Aorta (tissue), 5 donors: Measurements from ENCODE around the gene ZNF226. TPM values are rescaled to one million over a fixed set of nuclear protein-coding genes. Genes with fewer than 3 reads are reported as not detected.
A peak's percentile ranks its signal among the peaks of the same experiment; 100 is the strongest.
"Not testable (repeated sequence)": the region's sequence is repeated elsewhere in the genome, so short reads cannot be mapped to it uniquely, and the experiment has no call there.

Source experiments
- ATAC-seq: fragments of 200-7000 bp; cut with Tn5 transposase; one replicate; pipeline ENCODE4 v1.9.1; 2022; ENCODE audit warnings: moderate library complexity; ENCODE audit not compliant: low FRiP score
- DNase-seq, 2 donors: peaks; one replicate each; pipeline ENCODE4 v3.0.0-alpha.2; 2020
- H3K27ac ChIP-seq, 2 donors: one replicate each; pipeline ENCODE4 v1.5.1; 2013; ENCODE audit warnings: low read length in 2 of 2, mild to moderate bottlenecking in 2 of 2, moderate library complexity in 2 of 2, control low read depth in 1 of 2, inconsistent platforms in 1 of 2, low read depth in 1 of 2
- H3K27me3 ChIP-seq, 2 donors: one replicate each; pipeline ENCODE4 v1.6.1; 2013; ENCODE audit warnings: control low read depth in 1 of 2, low read length in 1 of 2, mild to moderate bottlenecking in 1 of 2, moderate library complexity in 1 of 2; ENCODE audit not compliant: insufficient read depth in 2 of 2, control insufficient read depth in 1 of 2
- H3K36me3 ChIP-seq, 2 donors: one replicate each; pipeline ENCODE4 v1.6.1; 2013; ENCODE audit warnings: control low read depth in 1 of 2, low read length in 1 of 2, mild to moderate bottlenecking in 1 of 2; ENCODE audit not compliant: insufficient read depth in 2 of 2, control insufficient read depth in 1 of 2
- H3K4me1 ChIP-seq, 2 donors: one replicate each; pipeline ENCODE4 v1.6.1; 2013; ENCODE audit warnings: low read length in 2 of 2, control low read depth in 1 of 2, mild to moderate bottlenecking in 1 of 2, moderate library complexity in 1 of 2; ENCODE audit not compliant: insufficient read depth in 2 of 2, control insufficient read depth in 1 of 2
- H3K4me3 ChIP-seq, 2 donors: one replicate each; pipeline ENCODE4 v1.5.1; 2013; ENCODE audit warnings: low read length in 2 of 2, control low read depth in 1 of 2, mild to moderate bottlenecking in 1 of 2
- H3K9me3 ChIP-seq: one replicate; pipeline ENCODE4 v1.6.1; 2013; ENCODE audit warnings: mild to moderate bottlenecking, low read length; ENCODE audit not compliant: control insufficient read depth
- WGBS, 2 donors: extraction: QIAGEN DNeasy Blood & Tissue Kit; methylation state at CpG; one replicate each; pipeline ENCODE4 v1.1.7; 2013; 5-methylcytosine and 5-hydroxymethylcytosine counted together
- intact Hi-C, 2 donors: fragments of 100-400 bp; cut with DNase I; formaldehyde crosslinking; loops; one replicate each; pipeline versions ENCODE4 v1.14.2 to v1.15.0; 2022
- polyA plus RNA-seq, 2 donors: library from polyadenylated mRNA; stranded (reverse); fragments of 200-250 nt; gene quantifications; one replicate each; pipeline ENCODE4 v1.2.3, GENCODE V29; 2013
- total RNA-seq, 2 donors: library from RNA; stranded (reverse); fragmentation: NEBNext Ultra II Directional; extraction: Animal tissue kit (Norgen Biotek cat#: 25700); gene quantifications; one replicate each; pipeline ENCODE4 v1.2.1, GENCODE V29; 2021
- donor health status: healthy with polysubstance abuse.
- donor health status: Bipolar disorder and iron deficiency.
- donor health status: DM: no; HTN: no; CAD: no.
- donor health status: DM: no; HTN: no; CAD: no.
- donor health status: DM: yes; HTN: yes; CAD: no.

The ZNF226 gene
- total and polyA plus RNA-seq, 4 donors = 9.5 to 28.2 (median 19.7) TPM

- Histone ChIP-seq H3K9me3 (peaks cover 9% of the 10 kb centered on the region), H3K4me3 (no peak overlapping the region), H3K27ac (no peak overlapping the region), H3K36me3 (peaks cover 4 to 8% of the 10 kb centered on the region in 2 donors), H3K4me1 (peaks cover 2 to 4% of the 10 kb centered on the region in 2 donors), H3K27me3 (no peaks in the 10 kb centered on the region)
- DNase-seq (no peak), ATAC-seq (no peak)
- intact Hi-C loops = loop anchor here (2.0 to 10.0 kb wide), 4 partner anchors 49 to 191 kb away; partner anchors contain the start of genes ZNF225 (in 2 of the 2), ZNF227 (in 2 of the 2) and ZNF112 (in 1 of the 2)
- 93 to 98% methylated on average over 2 of the region's 2 CpGs for WGBS, 2 donors
Observed at GRCh38 chr19:44163789-44164188, 1.1 kb upstream of the ZNF226 start.

DNA sequence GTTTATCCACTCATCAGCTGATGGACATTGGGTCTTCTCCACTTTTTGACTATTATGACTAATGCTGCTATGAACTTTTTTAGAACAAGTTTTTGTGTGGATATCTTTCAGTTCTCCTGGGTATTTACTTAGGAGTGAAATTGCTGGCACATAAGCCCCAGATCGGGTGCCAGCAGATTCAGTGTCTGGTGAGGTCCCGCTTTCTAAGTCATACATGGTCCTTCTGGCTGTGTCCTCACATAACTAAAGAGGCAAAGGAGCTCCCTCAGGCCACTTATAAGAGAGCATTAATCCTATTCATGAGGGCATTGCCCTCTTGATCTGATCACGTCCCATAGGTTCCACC lies 600 bp upstream of the ZNF226 start:
- Histone ChIP-seq H3K4me1 (peaks cover 2 to 4% of the 10 kb centered on the region in 2 donors), H3K27me3 (no peaks in the 10 kb centered on the region), H3K36me3 (peaks cover 7 to 8% of the 10 kb centered on the region in 2 donors), H3K4me3 (peak overlapping the region; percentile 11 to 53), H3K27ac (peak overlapping the region in 1 of 2 donors; percentile 57), H3K9me3 (peaks cover 10% of the 10 kb centered on the region)
- no peak for ATAC-seq
- 59 to 70% methylated on average over 3 of the region's 3 CpGs for WGBS, 2 donors
- no peak for DNase-seq
- intact Hi-C loops = loop anchor here (2.0 to 10.0 kb wide), 4 partner anchors 49 to 191 kb away; partner anchors contain the start of genes ZNF225 (in 2 of the 2), ZNF227 (in 2 of the 2) and ZNF112 (in 1 of the 2)

DNA sequence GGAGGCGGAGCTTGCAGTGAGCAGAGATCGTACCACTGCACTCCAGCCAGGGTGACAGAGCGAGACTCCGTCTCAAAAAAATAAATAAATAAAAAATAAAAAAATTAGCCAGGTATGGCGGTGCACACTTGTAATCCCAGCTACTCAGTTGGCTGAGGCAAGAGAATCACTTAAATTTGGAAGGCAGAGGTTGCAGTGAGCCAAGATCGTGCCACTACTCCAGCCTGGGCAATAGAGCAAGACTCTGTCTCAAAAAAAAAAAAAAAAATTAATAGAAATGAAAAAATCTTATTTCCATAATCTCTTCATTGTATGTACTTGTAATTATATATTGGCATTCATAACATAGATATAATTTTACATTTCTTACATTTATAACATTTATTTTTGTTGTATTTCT lies 5.8 kb downstream of the ZNF226 start:
- DNase-seq, H3K27me3 ChIP-seq, H3K27ac ChIP-seq, ATAC-seq, H3K4me3 ChIP-seq, intact Hi-C loops, H3K4me1 ChIP-seq: not testable (repeated sequence)
- Histone ChIP-seq H3K36me3 (peaks cover 30 to 41% of the 10 kb centered on the region in 2 donors), H3K9me3 (peaks cover 21% of the 10 kb centered on the region)
- WGBS, 2 donors = 98% methylated on average over 6 of the region's 6 CpGs

GRCh38 chr19:44176590-44176989 lies 11.7 kb downstream of the ZNF226 start:
- H3K4me3 ChIP-seq = peak overlapping the region in 1 of 2 donors; percentile 30
- H3K4me1 ChIP-seq = no peaks in the 10 kb centered on the region
- no peak for ATAC-seq
- H3K27me3 ChIP-seq = no peaks in the 10 kb centered on the region
- no peak for DNase-seq
- H3K36me3 ChIP-seq = peaks cover 25 to 33% of the 10 kb centered on the region in 2 donors
- WGBS, 2 donors = 96 to 99% methylated on average over 3 of the region's 3 CpGs
- intact Hi-C loops = no loop called here
- peaks cover 34% of the 10 kb centered on the region for H3K9me3 ChIP-seq
- H3K27ac ChIP-seq = no peak overlapping the region

GRCh38 chr19:44180968-44181367 lies 16.1 kb downstream of the ZNF226 start:
- no peak for ATAC-seq
- Histone ChIP-seq H3K9me3 (peaks cover 29% of the 10 kb centered on the region), H3K27ac (no peak overlapping the region), H3K27me3 (no peaks in the 10 kb centered on the region), H3K4me1 (no peaks in the 10 kb centered on the region), H3K36me3 (peaks cover 8 to 9% of the 10 kb centered on the region in 2 donors), H3K4me3 (no peak overlapping the region)
- DNase-seq = no peak
- intact Hi-C loops = no loop called here

GRCh38 chr19:44182145-44182544 lies 17.2 kb downstream of the ZNF226 start:
- H3K4me3 ChIP-seq = no peak overlapping the region
- peaks cover 17% of the 10 kb centered on the region for H3K9me3 ChIP-seq
- intact Hi-C loops = no loop called here
- no peak for ATAC-seq
- no peak overlapping the region for H3K27ac ChIP-seq
- no peaks in the 10 kb centered on the region for H3K27me3 ChIP-seq
- H3K36me3 ChIP-seq = no peaks in the 10 kb centered on the region
- 81 to 85% methylated on average over 10 of the region's 10 CpGs for WGBS, 2 donors
- no peaks in the 10 kb centered on the region for H3K4me1 ChIP-seq
- no peak for DNase-seq

DNA sequence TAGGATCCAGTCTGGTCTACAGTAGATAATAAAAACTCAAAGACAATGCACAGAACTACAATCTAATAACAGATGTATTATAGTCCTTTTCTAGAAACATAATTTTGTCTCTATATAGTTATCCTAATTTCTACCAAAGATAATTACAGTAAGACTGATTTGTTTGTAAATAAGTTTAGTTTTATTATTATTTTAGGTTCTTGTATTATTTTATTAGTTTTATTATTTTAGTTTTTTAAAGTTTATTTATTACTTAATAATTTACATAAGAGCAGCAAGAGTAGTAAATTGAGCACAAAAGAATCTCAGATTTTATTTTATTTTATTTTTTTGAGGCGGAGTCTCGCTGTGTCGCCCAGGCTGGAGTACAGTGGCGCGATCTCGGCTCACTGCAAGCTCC lies 25.1 kb downstream of the ZNF226 start:
- intact Hi-C loops = no loop called here
- no peaks in the 10 kb centered on the region for H3K27me3 ChIP-seq
- DNase-seq (no peak), ATAC-seq (no peak)
- WGBS, 2 donors = 96 to 97% methylated on average over 6 of the region's 6 CpGs
- H3K4me1 ChIP-seq = no peaks in the 10 kb centered on the region
- H3K27ac ChIP-seq = no peak overlapping the region
- no peaks in the 10 kb centered on the region for H3K36me3 ChIP-seq
- H3K4me3 ChIP-seq = no peak overlapping the region
- H3K9me3 ChIP-seq = peaks cover 8% of the 10 kb centered on the region

DNA sequence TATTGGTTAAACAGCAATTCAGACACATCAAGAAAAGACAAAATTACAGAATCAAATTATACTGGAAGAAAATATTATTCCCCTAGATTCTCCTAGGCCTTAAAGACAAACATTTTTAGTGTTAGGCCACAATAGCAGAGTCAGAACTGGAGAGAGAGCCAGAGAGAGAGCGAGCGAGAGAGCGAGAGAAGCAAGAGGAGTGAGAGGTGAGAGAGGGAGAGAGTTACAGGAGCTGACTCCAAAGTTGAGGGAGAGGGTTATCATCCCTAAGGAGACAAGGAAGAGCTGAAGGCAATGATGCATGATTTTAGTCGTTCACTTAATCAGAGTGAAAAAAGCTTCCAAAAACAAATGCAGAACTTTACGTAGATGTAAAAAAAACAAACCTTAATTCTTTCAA lies 27.2 kb downstream of the ZNF226 start:
- no peaks in the 10 kb centered on the region for H3K4me1 ChIP-seq
- peaks cover 9% of the 10 kb centered on the region for H3K9me3 ChIP-seq
- DNase-seq = no peak
- intact Hi-C loops = no loop called here
- no peak for ATAC-seq
- WGBS, 2 donors = 70 to 71% methylated on average over 5 of the region's 5 CpGs
- no peaks in the 10 kb centered on the region for H3K27me3 ChIP-seq
- H3K27ac ChIP-seq = no peak overlapping the region
- H3K4me3 ChIP-seq = no peak overlapping the region
- H3K36me3 ChIP-seq = no peaks in the 10 kb centered on the region

GRCh38 chr19:44196772-44197171 lies 31.9 kb downstream of the ZNF226 start:
- no peak for DNase-seq
- Histone ChIP-seq H3K27me3 (no peaks in the 10 kb centered on the region), H3K4me1 (no peaks in the 10 kb centered on the region), H3K36me3 (no peaks in the 10 kb centered on the region), H3K4me3 (no peak overlapping the region), H3K9me3 (peaks cover 12% of the 10 kb centered on the region), H3K27ac (no peak overlapping the region)
- intact Hi-C loops = no loop called here
- no peak for ATAC-seq
